GM21367 (cell line): ENCODE results near the gene CREB5.

Source experiments
- ATAC-seq: cut with Tn5 transposase; IDR thresholded peaks from one replicate; pipeline ENCODE4 v1.9.1; 2021; ENCODE audit not compliant: unreplicated experiment

The CREB5 gene

GRCh38 chr7:28630350-28630749, 218.0 kb downstream of the CREB5 start:
- ATAC-seq: no peak

GRCh38 chr7:28631995-28632394, 219.7 kb downstream of the CREB5 start:
- ATAC-seq: no peak

- ATAC-seq: no peak
These were observed 226.6 kb downstream of the CREB5 start for GRCh38 chr7:28638914-28639313.

DNA sequence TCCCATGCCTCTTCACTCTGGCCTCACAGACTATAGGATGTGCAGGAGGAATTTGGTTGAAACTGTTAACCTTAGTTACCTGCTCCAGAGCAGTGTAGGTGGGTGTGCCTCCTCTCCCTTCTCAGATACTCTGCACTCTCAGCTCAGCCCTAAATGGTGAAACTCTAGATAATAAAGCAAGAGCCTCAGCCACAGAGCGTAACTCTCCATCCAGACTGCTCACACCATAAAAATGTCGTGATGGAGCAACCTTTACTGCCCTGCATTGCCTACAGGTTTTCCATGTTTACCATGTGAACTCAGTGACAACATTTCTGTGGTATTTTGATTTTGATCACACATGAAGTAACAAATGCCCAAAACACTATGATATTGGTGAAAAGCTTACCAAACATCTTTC, 227.7 kb downstream of the CREB5 start:
- ATAC-seq: no peak

GRCh38 chr7:28641752-28642545, 229.6 kb downstream of the CREB5 start:
- no peak for ATAC-seq

DNA sequence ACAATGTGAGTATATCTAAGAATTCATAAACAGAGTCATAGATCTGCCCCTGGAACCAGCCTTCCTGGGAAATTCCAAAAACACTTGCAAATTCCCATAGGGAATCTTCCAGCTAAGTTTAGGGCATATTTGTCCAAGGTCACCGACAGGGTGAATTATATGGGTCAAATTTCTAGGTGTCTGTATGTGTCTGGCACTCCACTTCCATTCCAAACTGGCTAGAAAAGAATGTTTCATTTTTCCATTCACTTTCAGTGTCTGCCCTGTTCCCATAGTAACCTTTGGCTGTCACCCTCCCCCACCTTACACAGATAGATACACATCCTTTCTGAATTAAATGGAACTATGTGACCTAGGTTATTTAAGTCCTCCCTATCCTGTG, 230.9 kb downstream of the CREB5 start:
- no peak for ATAC-seq

- no peak for ATAC-seq
These were observed 231.4 kb downstream of the CREB5 start for GRCh38 chr7:28643584-28644340.

GRCh38 chr7:28645866-28646265, 233.5 kb downstream of the CREB5 start:
- no peak for ATAC-seq

DNA sequence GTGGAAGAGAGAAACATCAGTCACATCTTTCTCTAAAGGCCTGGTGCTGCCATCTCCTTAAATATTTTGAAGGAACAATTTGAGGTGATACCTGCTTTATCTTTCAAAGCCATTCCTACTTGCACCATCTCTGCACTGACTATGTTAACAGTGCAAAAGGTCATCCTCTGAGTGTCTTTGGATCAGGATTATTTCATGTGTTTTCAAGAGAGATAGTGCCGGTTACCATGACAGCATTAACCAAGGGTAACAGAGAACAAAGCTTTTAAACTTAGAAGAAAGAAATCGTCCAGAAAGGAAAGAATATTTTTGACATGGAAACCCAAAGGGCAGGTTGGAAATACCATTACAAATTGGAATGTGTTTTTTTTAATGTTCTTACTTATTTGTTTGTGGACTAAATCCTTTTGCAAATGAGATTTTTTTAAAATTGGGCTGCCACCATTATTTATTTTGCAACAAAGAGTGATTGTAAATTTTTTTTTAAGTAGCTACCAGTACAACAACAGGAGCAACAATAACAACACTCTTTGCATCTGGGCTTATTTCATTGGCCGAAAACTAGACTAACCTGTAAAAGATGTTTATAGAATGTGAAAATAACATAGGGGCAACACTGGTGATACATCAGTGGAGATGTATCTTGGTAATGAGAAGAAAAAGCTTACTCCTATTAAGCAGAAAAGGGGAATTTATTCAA, 234.2 kb downstream of the CREB5 start:
- ATAC-seq: no peak

- ATAC-seq: no peak
These were observed 234.7 kb downstream of the CREB5 start for GRCh38 chr7:28647076-28647421.

DNA sequence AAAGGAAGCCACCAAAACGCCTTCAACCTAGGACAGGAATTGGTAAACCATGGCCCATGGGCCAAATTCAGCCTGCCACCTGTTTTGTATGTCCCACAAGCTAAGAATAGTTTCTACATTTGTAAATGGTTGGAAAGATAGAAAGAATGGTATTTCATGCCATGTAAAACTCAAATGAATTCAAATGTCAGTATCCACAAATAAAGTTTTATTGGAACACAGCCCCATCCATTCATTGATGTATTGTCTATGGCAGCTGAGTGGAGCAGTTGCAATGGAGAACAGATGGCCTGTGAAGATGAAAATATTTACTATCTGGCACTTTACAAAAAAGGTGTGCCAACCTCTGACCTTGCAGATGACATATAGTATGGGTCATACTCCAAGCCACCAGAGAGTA, 236.9 kb downstream of the CREB5 start:
- ATAC-seq: no peak

DNA sequence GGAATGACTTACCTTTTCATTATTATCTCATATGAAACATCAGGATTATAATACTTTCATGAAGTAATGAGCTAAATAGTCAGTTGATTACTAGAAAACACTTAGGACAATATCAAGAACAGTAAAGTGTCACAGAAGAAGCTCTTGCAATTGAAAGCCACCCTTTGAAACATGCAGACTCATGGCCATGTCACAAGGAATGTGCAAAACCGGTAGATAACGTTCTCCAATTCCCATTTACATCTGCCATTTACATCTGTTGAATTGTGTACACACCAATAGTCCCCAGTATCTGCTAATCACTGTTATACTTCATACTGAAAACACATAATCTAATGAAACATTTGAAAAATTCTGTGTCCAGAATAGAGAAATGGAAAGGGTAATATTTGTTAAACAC, 237.5 kb downstream of the CREB5 start:
- no peak for ATAC-seq

DNA sequence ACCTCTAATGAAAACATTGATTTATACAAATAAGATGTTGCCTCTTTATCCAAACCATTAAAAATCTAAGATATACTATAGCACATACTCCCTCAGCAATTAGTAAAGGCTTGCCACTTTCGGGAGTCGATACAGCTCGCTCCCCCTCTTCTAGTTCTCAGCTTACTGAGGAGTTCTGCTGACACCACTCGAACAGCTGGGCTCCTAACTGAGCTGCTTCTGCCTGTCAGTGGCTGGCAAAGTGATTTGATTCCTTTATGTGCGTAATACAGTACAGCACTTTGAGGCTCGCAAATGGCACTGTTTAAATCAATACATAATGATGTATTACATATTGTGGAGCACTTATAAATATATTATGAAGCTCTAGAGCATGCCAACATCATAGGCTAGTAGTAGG, 241.8 kb downstream of the CREB5 start:
- no peak for ATAC-seq

DNA sequence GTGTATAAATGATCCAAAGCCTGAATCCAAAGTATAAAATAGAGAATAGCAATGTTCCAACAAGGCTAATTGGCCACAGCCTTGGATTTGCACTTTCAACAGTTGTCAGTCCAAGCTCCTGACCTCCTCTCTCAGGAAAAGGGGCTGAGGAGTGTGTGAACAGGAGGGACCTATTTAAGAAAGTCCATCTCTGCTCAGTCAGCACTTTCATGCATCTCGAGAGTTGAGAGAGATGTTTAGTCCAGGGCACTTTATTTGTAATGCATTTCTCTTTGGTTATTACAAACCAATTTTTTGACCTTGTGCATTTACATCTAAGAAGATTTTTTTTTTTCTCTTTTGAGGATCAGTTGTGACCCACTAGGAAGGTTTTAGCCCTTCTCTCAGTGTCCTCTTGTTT, 244.2 kb downstream of the CREB5 start:
- ATAC-seq: no peak

DNA sequence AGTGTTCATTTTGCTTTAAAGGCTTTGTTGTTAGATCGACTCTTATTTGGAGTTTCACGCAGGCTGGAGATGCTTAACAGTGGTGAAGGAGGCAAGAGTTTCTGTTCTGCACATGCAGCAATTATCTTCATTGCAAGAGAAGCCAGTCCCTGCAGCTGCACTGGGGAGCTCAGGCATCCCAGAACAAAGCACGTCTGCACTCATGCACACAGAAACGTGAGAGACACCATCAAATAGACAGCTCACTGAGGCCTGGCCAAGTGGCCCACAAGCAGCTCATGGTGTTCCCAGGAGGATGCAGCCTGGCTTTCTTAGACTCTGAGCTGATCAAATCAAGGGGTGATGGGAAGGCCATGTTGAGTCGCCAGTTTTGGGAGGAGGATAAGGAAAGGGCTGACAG, 246.1 kb downstream of the CREB5 start:
- no peak for ATAC-seq

GRCh38 chr7:28660132-28660531, 247.8 kb downstream of the CREB5 start:
- ATAC-seq: no peak

DNA sequence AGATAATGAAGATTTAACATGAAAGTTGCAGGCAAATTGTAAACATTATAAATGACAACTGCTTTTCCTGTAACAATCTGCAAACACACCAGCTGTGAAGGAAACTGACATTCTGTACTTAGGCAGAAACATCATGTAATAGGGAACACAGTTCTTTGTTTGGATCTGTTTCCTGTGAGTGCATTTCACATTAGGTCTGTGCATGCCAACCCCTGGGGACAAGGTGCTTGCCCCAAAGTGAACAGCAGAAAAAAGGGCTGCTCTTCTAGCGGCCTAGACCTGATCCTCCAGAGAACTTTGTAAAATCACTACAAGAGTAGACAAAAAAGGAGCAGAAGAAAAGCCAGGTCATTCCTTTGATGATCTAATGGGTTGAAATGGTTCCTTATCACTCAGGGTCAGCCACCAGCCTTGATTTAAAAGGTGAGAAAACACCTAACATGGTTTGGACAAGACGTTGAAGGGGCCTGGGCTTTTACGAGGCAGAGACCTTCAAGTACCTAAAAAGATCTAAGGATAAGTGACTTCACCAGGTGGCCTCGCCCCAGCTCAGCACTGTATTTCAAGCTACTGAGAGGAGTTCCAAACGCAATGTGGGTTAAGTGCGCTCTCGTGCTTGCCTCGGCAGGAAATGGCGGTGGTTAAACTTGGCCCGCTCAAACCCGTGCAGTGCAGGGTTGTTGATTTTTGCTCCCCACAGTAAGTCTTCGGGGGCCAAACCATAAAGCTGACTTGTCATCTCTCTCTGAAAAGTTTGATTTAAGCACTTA, 249.7 kb downstream of the CREB5 start:
- ATAC-seq: no peak

GRCh38 chr7:28666154-28666553, 253.8 kb downstream of the CREB5 start:
- no peak for ATAC-seq

GRCh38 chr7:28668085-28668484, 255.8 kb downstream of the CREB5 start:
- no peak for ATAC-seq

DNA sequence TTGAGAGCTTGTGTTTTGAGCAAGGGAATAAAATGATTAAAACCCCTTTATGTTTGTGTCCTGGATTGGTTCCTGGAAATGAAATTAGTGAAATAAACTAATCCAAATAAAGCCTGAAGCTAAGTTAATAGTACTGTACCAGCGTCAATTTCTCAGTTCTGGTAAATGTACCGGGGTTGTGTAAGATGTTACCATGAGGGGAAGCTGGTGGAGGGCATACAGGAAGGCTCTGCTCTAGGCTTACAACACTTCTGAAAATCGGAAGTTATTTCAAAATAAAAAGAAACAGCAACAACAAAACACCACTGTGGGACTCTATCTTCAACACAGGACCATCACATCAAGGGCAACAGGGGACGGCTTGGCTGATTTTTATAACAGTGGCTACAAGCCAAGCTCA, 257.0 kb downstream of the CREB5 start:
- no peak for ATAC-seq

GRCh38 chr7:28671526-28671925, 259.2 kb downstream of the CREB5 start:
- ATAC-seq: no peak
